GM03348 (cell line): ENCODE results near the gene DAAM2.
A peak's percentile ranks its signal among the peaks of the same experiment; 100 is the strongest.

ENCODE experiments used
- DNase-seq: peaks from one replicate; pipeline ENCODE4 v3.0.0; 2012; ENCODE audit warnings: low spot score

DAAM2 gene

GRCh38 chr6:39819228-39819627 lies 27.1 kb downstream of the DAAM2 start:
- no peak for DNase-seq

- DNase-seq: no peak
These were observed 27.5 kb downstream of the DAAM2 start for GRCh38 chr6:39819676-39820075.

- DNase-seq: no peak
These were observed 28.4 kb downstream of the DAAM2 start for GRCh38 chr6:39820553-39820952.

GRCh38 chr6:39821046-39821740 lies 29.0 kb downstream of the DAAM2 start:
- peak; percentile 51 for DNase-seq

- peak; percentile 54 for DNase-seq
These were observed 29.8 kb downstream of the DAAM2 start for GRCh38 chr6:39821742-39822532.

GRCh38 chr6:39822846-39823815 lies 31.0 kb downstream of the DAAM2 start:
- no peak for DNase-seq

GRCh38 chr6:39824030-39824926 lies 32.1 kb downstream of the DAAM2 start:
- no peak for DNase-seq

- no peak for DNase-seq
These were observed 37.2 kb downstream of the DAAM2 start for GRCh38 chr6:39829331-39829730.

- no peak for DNase-seq
These were observed 38.3 kb downstream of the DAAM2 start for GRCh38 chr6:39830444-39830843.

GRCh38 chr6:39831701-39832100 lies 39.5 kb downstream of the DAAM2 start:
- DNase-seq: no peak

GRCh38 chr6:39834278-39834677 lies 42.1 kb downstream of the DAAM2 start:
- DNase-seq: no peak

GRCh38 chr6:39834866-39835265 lies 42.7 kb downstream of the DAAM2 start:
- no peak for DNase-seq

GRCh38 chr6:39835821-39836295 lies 43.7 kb downstream of the DAAM2 start:
- DNase-seq: peak; percentile 66

GRCh38 chr6:39836606-39837005 lies 44.4 kb downstream of the DAAM2 start:
- peak; percentile 54 for DNase-seq

GRCh38 chr6:39839445-39839844 lies 47.3 kb downstream of the DAAM2 start:
- no peak for DNase-seq

GRCh38 chr6:39840781-39841180 lies 48.6 kb downstream of the DAAM2 start:
- DNase-seq: no peak

GRCh38 chr6:39841291-39841690 lies 49.1 kb downstream of the DAAM2 start:
- no peak for DNase-seq

GRCh38 chr6:39841923-39842322 lies 49.7 kb downstream of the DAAM2 start:
- no peak for DNase-seq

GRCh38 chr6:39843305-39844020 lies 51.3 kb downstream of the DAAM2 start:
- no peak for DNase-seq

- no peak for DNase-seq
These were observed 52.7 kb downstream of the DAAM2 start for GRCh38 chr6:39844866-39845265.
